H1 (cell line): ENCODE measurements around the gene ATP9B. TPM values are rescaled to one million over a fixed set of nuclear protein-coding genes. Genes with fewer than 3 reads are reported as not detected.
"Not testable (repeated sequence)": the region's sequence is repeated elsewhere in the genome, so short reads cannot be mapped to it uniquely, and the experiment has no call there.

ENCODE experiments used
- CTCF ChIA-PET: fragments of 300-600 bp; sonication (Branson Sonifier 250); formaldehyde crosslinking; loops from one replicate; lab custom pipeline; 2021; ENCODE audit not compliant: partially characterized antibody; lab: Charles Lee
- POLR2A ChIA-PET: fragments of 300-600 bp; sonication (Branson Sonifier 250); formaldehyde crosslinking; loops from one replicate; lab custom pipeline; 2021; ENCODE audit warnings: inconsistent platforms; ENCODE audit not compliant: partially characterized antibody; lab: Charles Lee
- DNase-seq, 2 experiments: peaks; one replicate each; pipeline versions ENCODE4 v3.0.0 to v3.0.0-alpha.2; 2010 to 2022; ENCODE audit warnings: low spot score in 2 of 2, low read depth in 1 of 2, mixed read lengths in 1 of 2
- FAIRE-seq: peaks from 2 replicates; lab custom pipeline; 2011; peaks lifted over from hg19 to GRCh38; lab: Jason Lieb, UNC
- H2AFZ ChIP-seq: 2 replicates; pipeline ENCODE4 v1.8.1; 2012; ENCODE audit warnings: low read length, inconsistent platforms
- H2AK5ac ChIP-seq: 2 replicates; pipeline ENCODE4 v1.6.1; 2013; ENCODE audit warnings: low read depth, low read length
- H2BK120ac ChIP-seq: replicated peaks from 2 replicates; pipeline ENCODE3; 2013; ENCODE audit warnings: low read depth, low read length, inconsistent platforms
- H2BK12ac ChIP-seq: 2 replicates; pipeline ENCODE4 v1.6.1; 2013; ENCODE audit warnings: low read depth, low read length
- H2BK15ac ChIP-seq: 2 replicates; pipeline ENCODE4 v1.6.1; 2013; ENCODE audit warnings: low read length
- H2BK20ac ChIP-seq: 2 replicates; pipeline ENCODE4 v1.6.1; 2013; ENCODE audit warnings: low read length
- H2BK5ac ChIP-seq: 2 replicates; pipeline ENCODE4 v1.6.1; 2013; ENCODE audit warnings: low read depth, low read length
- H3K14ac ChIP-seq: 2 replicates; pipeline ENCODE4 v1.6.1; 2013; ENCODE audit warnings: inconsistent platforms; ENCODE audit not compliant: insufficient read length
- H3K18ac ChIP-seq: 2 replicates; pipeline ENCODE4 v1.6.1; 2013; ENCODE audit warnings: low read length; ENCODE audit errors: extremely low read depth
- H3K23ac ChIP-seq: 2 replicates; pipeline ENCODE4 v1.6.1; 2013; ENCODE audit warnings: inconsistent platforms; ENCODE audit not compliant: insufficient read length
- H3K23me2 ChIP-seq: 2 replicates; pipeline ENCODE4 v1.6.1; 2013; ENCODE audit warnings: low read depth, low read length
- H3K27ac ChIP-seq: 2 replicates; pipeline ENCODE4 v1.6.1; 2011; ENCODE audit warnings: low read depth, low read length, inconsistent platforms
- H3K27me3 ChIP-seq, 4 experiments: replicated peaks in 1 of 4; 1 replicate in 1 of 4; 2 replicates in 3 of 4; pipeline versions ENCODE4 v1.6.1 to v1.8.1; 2011 to 2013; ENCODE audit warnings: low read length in 3 of 4, mild to moderate bottlenecking in 3 of 4, inconsistent platforms in 2 of 4, mixed read lengths in 2 of 4, moderate library complexity in 1 of 4; ENCODE audit not compliant: control insufficient read depth in 3 of 4, insufficient read depth in 3 of 4; ENCODE audit errors: extremely low read depth in 1 of 4
- H3K36me3 ChIP-seq, 4 experiments: 2 replicates each; pipeline versions ENCODE4 v1.6.1 to v1.8.1; 2011 to 2013; ENCODE audit warnings: mild to moderate bottlenecking in 4 of 4, low read length in 3 of 4, moderate library complexity in 2 of 4, control low read depth in 1 of 4, inconsistent platforms in 1 of 4; ENCODE audit not compliant: insufficient read depth in 4 of 4, control insufficient read depth in 2 of 4
- H3K4ac ChIP-seq: replicated peaks from 2 replicates; pipeline ENCODE3; 2013; ENCODE audit warnings: low read length, low read depth, mixed read lengths, inconsistent platforms; ENCODE audit not compliant: insufficient read length
- H3K4me1 ChIP-seq, 4 experiments: replicated peaks in 1 of 4; 1 replicate in 1 of 4; 2 replicates in 3 of 4; pipeline versions ENCODE4 v1.6.1 to v1.8.1; 2011 to 2013; ENCODE audit warnings: low read length in 3 of 4, inconsistent platforms in 2 of 4, mixed read lengths in 1 of 4; ENCODE audit not compliant: insufficient read depth in 4 of 4, control insufficient read depth in 3 of 4
- H3K4me2 ChIP-seq, 2 experiments: 2 replicates each; pipeline versions ENCODE4 v1.6.1 to v1.8.1; 2011 to 2013; ENCODE audit warnings: low read depth in 2 of 2, low read length in 2 of 2, control low read depth in 1 of 2, inconsistent platforms in 1 of 2, mild to moderate bottlenecking in 1 of 2; ENCODE audit not compliant: insufficient read depth in 1 of 2
- H3K4me3 ChIP-seq, 4 experiments: fragments of 200-600, 300-600 bp in 1 of 4; sonication (generic), shearing (Covaris generic), sonication (Bioruptor Twin) in 1 of 4; 2 replicates each; pipeline versions ENCODE4 v1.5.1 to v1.8.1; 2011 to 2016; ENCODE audit warnings: low read length in 4 of 4, low read depth in 3 of 4, control low read depth in 2 of 4, inconsistent platforms in 2 of 4, mild to moderate bottlenecking in 2 of 4, mixed read lengths in 1 of 4, moderate library complexity in 1 of 4; ENCODE audit not compliant: insufficient read depth in 2 of 4; ENCODE audit errors: extremely low read depth in 1 of 4
- H3K56ac ChIP-seq: replicated peaks from 2 replicates; pipeline ENCODE3; 2013; ENCODE audit warnings: low read depth, mild to moderate bottlenecking, mixed read lengths, low read length, inconsistent platforms; ENCODE audit not compliant: insufficient read length
- H3K79me1 ChIP-seq: 2 replicates; pipeline ENCODE4 v1.6.1; 2013; ENCODE audit warnings: low read depth, low read length, control low read depth
- H3K79me2 ChIP-seq, 2 experiments: 2 replicates each; pipeline versions ENCODE4 v1.6.1 to v1.8.1; 2012 to 2013; ENCODE audit warnings: low read length in 2 of 2, mild to moderate bottlenecking in 2 of 2, inconsistent platforms in 1 of 2; ENCODE audit not compliant: insufficient read depth in 2 of 2, control insufficient read depth in 1 of 2
- H3K9ac ChIP-seq, 4 experiments: replicated peaks in 1 of 4; 1 replicate in 1 of 4; 2 replicates in 3 of 4; pipeline versions ENCODE4 v1.6.1 to v1.8.1; 2011 to 2013; ENCODE audit warnings: low read depth in 3 of 4, low read length in 3 of 4, control low read depth in 2 of 4, mild to moderate bottlenecking in 2 of 4, moderate library complexity in 2 of 4, inconsistent platforms in 1 of 4; ENCODE audit errors: extremely low read depth in 1 of 4
- H3K9me3 ChIP-seq, 2 experiments: 2 replicates each; pipeline versions ENCODE4 v1.6.1 to v1.8.1; 2012 to 2013; ENCODE audit warnings: mild to moderate bottlenecking in 2 of 2, moderate library complexity in 2 of 2, control low read depth in 1 of 2, inconsistent platforms in 1 of 2, low read depth in 1 of 2, low read length in 1 of 2, mixed read lengths in 1 of 2; ENCODE audit not compliant: insufficient read depth in 2 of 2
- H4K20me1 ChIP-seq, 2 experiments: replicated peaks in 1 of 2; 2 replicates each; pipeline versions ENCODE3 to v1.8.1; 2011 to 2013; ENCODE audit warnings: inconsistent platforms in 2 of 2, low read length in 2 of 2, mild to moderate bottlenecking in 1 of 2; ENCODE audit not compliant: insufficient read depth in 2 of 2, control insufficient read depth in 1 of 2
- H4K5ac ChIP-seq: 2 replicates; pipeline ENCODE4 v1.6.1; 2013; ENCODE audit warnings: low read length, low read depth, mixed read lengths, inconsistent platforms; ENCODE audit not compliant: insufficient read length
- H4K8ac ChIP-seq: 2 replicates; pipeline ENCODE4 v1.8.0; 2013; ENCODE audit warnings: mild to moderate bottlenecking, moderate library complexity, low read length, inconsistent platforms; ENCODE audit not compliant: insufficient read depth; ENCODE audit errors: extremely low read depth
- H4K91ac ChIP-seq: replicated peaks from 2 replicates; pipeline ENCODE3; 2013; ENCODE audit warnings: low read length, mixed read lengths, inconsistent platforms; ENCODE audit not compliant: insufficient read length
- WGBS, 2 experiments: shearing (Covaris generic) in 1 of 2; methylation state at CpG; one replicate each; pipeline versions ENCODE4 v1.1.6 to v1.1.7; 2013 to 2015; ENCODE audit warnings: low lambda C conversion rate in 2 of 2, mixed read lengths in 2 of 2, inconsistent platforms in 1 of 2, low coverage in 1 of 2, missing lambda C conversion rate in 1 of 2; ENCODE audit not compliant: insufficient replicate concordance in 2 of 2, insufficient coverage in 1 of 2, insufficient read length in 1 of 2; ENCODE audit errors: extremely low coverage in 1 of 2, missing lambda C conversion rate in 1 of 2; 5-methylcytosine and 5-hydroxymethylcytosine counted together
- polyA plus RNA-seq, 7 experiments: library from polyadenylated mRNA; depleted of rRNA in 3 of 7; stranded (reverse) in 5 of 7; unstranded in 2 of 7; fragments of >200 nt in 5 of 7; fragments of 200-250 nt in 2 of 7; gene quantifications; 1 replicate in 5 of 7; 2 replicates in 1 of 7; 4 replicates in 1 of 7; pipeline versions ENCODE4 v1.2.1 to v1.2.3, GENCODE V29; 2011 to 2013; ENCODE audit warnings: missing spikeins in 2 of 7, mixed read lengths in 2 of 7
- total RNA-seq: library from RNA; stranded (reverse); fragmentation: NEBNext Ultra II Directional; extraction: Animal tissue kit (Norgen Biotek cat#: 25700); gene quantifications from 2 replicates; pipeline ENCODE4 v1.2.1, GENCODE V29; 2021

The ATP9B gene
- total and polyA plus RNA-seq, 2 of the 8 experiments (the other 6 are each of a cell fraction or from before 2014, with no cell fraction given) = 15.1 to 21.7 TPM

DNA sequence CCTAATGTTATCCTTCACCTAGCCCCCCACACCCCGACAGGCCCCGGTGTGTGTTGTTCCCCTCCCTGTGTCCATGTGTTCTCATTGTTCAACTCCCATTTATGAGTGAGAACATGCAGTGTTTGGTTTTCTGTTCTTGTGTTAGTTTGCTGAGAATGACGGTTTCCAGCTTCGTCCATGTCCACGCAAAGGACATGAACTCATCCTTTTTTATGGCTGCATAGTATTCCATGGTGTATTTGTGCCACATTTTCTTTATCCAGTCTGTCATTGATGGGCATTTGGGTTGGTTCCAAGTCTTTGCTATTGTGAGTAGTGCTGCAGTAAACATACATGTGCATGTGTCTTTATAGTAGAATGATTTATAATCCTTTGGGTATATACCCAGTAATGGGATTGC, 9.6 kb downstream of the ATP9B start:
- CTCF ChIA-PET, FAIRE-seq, H3K23me2 ChIP-seq, H3K27me3 ChIP-seq, H2BK120ac ChIP-seq, H4K8ac ChIP-seq, H3K4ac ChIP-seq, H3K9ac ChIP-seq, H3K56ac ChIP-seq, H4K91ac ChIP-seq, DNase-seq, H3K36me3 ChIP-seq, H2AK5ac ChIP-seq, H2BK12ac ChIP-seq, H3K4me1 ChIP-seq, H3K79me1 ChIP-seq, H2BK5ac ChIP-seq, H4K20me1 ChIP-seq, H3K4me2 ChIP-seq, H3K18ac ChIP-seq, H3K23ac ChIP-seq, H4K5ac ChIP-seq, H3K9me3 ChIP-seq, H3K27ac ChIP-seq, H2BK15ac ChIP-seq, H2BK20ac ChIP-seq, H2AFZ ChIP-seq, H3K4me3 ChIP-seq, POLR2A ChIA-PET, H3K14ac ChIP-seq: not testable (repeated sequence)
- WGBS, 2 experiments = 89% methylated on average over 5 of the region's 5 CpGs; no CpG with 5 or more reads in 1 of the 2 experiments
- peaks cover 8 to 76% of the 10 kb centered on the region in 2 experiments; a peak in 3 of 4 replicates for H3K79me2 ChIP-seq
